CD4-positive, alpha-beta memory T cell (primary cell): ENCODE data around the gene LMO7. TPM values are rescaled to one million over a fixed set of nuclear protein-coding genes. Genes with fewer than 3 reads are reported as not detected.
"Not testable (repeated sequence)": the region's sequence is repeated elsewhere in the genome, so short reads cannot be mapped to it uniquely, and the experiment has no call there.

Source experiments
- CTCF ChIA-PET: fragments of 350-600 bp; sonication (Branson Sonifier 250); formaldehyde crosslinking; loops from one replicate; lab custom pipeline; 2021; ENCODE audit warnings: inconsistent platforms; ENCODE audit not compliant: partially characterized antibody; lab: Charles Lee
- POLR2A ChIA-PET: fragments of 350-600 bp; sonication (Branson Sonifier 250); formaldehyde crosslinking; loops from one replicate; lab custom pipeline; 2021; ENCODE audit not compliant: partially characterized antibody; lab: Charles Lee
- DNase-seq, 5 donors: peaks; one replicate each; pipeline versions ENCODE4 v3.0.0 to v3.0.0-alpha.2; 2020 to 2022; ENCODE audit warnings: mixed read lengths in 1 of 5
- H3K27ac ChIP-seq: one replicate; pipeline ENCODE4 v1.7.0; 2013; ENCODE audit warnings: low read depth, low read length
- H3K27me3 ChIP-seq: 2 replicates; pipeline ENCODE4 v1.7.0; 2013; ENCODE audit warnings: mild to moderate bottlenecking, low read length, moderate library complexity; ENCODE audit not compliant: insufficient read depth
- H3K36me3 ChIP-seq: 2 replicates; pipeline ENCODE4 v1.7.0; 2013; ENCODE audit warnings: mild to moderate bottlenecking, low read length, moderate library complexity; ENCODE audit not compliant: insufficient read depth
- H3K4me1 ChIP-seq: 2 replicates; pipeline ENCODE4 v1.7.0; 2013; ENCODE audit warnings: mild to moderate bottlenecking, low read length, moderate library complexity; ENCODE audit not compliant: insufficient read depth
- H3K4me3 ChIP-seq, 2 donors: one replicate each; pipeline ENCODE4 v1.7.0; 2013; ENCODE audit warnings: low read length in 2 of 2, mild to moderate bottlenecking in 1 of 2
- H3K9me3 ChIP-seq, 2 donors: one replicate each; pipeline ENCODE4 v1.7.0; 2013; ENCODE audit warnings: low read length in 2 of 2, control low read depth in 1 of 2; ENCODE audit not compliant: control insufficient read depth in 1 of 2
- H3K27ac Mint-ChIP-seq, 7 donors: one replicate each; pipeline ENCODE4 v1.8.0; 2020 to 2021; ENCODE audit warnings: mixed read lengths in 7 of 7, mild to moderate bottlenecking in 6 of 7, inconsistent platforms in 3 of 7, moderate library complexity in 3 of 7
- H3K27me3 Mint-ChIP-seq, 2 donors: one replicate each; pipeline ENCODE4 v1.8.0; 2020 to 2021; ENCODE audit warnings: mixed read lengths in 2 of 2
- H3K36me3 Mint-ChIP-seq, 2 donors: one replicate each; pipeline ENCODE4 v1.8.0; 2020 to 2021; ENCODE audit warnings: mixed read lengths in 2 of 2, inconsistent platforms in 1 of 2, mild to moderate bottlenecking in 1 of 2
- H3K4me1 Mint-ChIP-seq, 4 donors: one replicate each; pipeline ENCODE4 v1.8.0; 2020 to 2021; ENCODE audit warnings: mixed read lengths in 4 of 4, mild to moderate bottlenecking in 1 of 4
- H3K4me3 Mint-ChIP-seq, 8 donors: one replicate each; pipeline ENCODE4 v1.8.0; 2020 to 2021; ENCODE audit warnings: mixed read lengths in 8 of 8, mild to moderate bottlenecking in 7 of 8, moderate library complexity in 6 of 8, inconsistent platforms in 3 of 8
- H3K9me3 Mint-ChIP-seq, 8 donors: one replicate each; pipeline ENCODE4 v1.8.0; 2020 to 2021; ENCODE audit warnings: mixed read lengths in 8 of 8, mild to moderate bottlenecking in 5 of 8, inconsistent platforms in 3 of 8, moderate library complexity in 1 of 8
- intact Hi-C: fragments of 100-400 bp; cut with micrococcal nuclease; formaldehyde crosslinking; loops from one replicate; pipeline ENCODE4 v1.15.1; 2023
- polyA plus RNA-seq, 2 donors: library from polyadenylated mRNA; unstranded; fragments of 300-500 nt; fragmentation: Illumina TruSeq; gene quantifications; one replicate each; pipeline ENCODE4 v1.2.3, GENCODE V29; 2021
- total RNA-seq, 2 experiments: library from RNA; stranded (reverse); gene quantifications; one replicate each; pipeline ENCODE4 v1.2.3, GENCODE V29; 2021

The LMO7 gene
- total and polyA plus RNA-seq, 4 experiments from 2014 or later, result 5.4 to 29.4 (median 20.0) TPM

- Mint-ChIP-seq H3K36me3 (peaks cover 11 to 13% of the 10 kb centered on the region in 2 donors), H3K27me3 (no peaks in the 10 kb centered on the region), H3K4me1 (peaks cover 0 to 5% (median 2%) of the 10 kb centered on the region in 4 donors), H3K9me3 (peaks cover 0 to 9% (median 0%) of the 10 kb centered on the region in 8 donors), H3K4me3 (no peak overlapping the region), H3K27ac (no peak overlapping the region)
- Histone ChIP-seq H3K36me3 (no peaks in the 10 kb centered on the region), H3K4me1 (no peaks in the 10 kb centered on the region), H3K9me3 (no peaks in the 10 kb centered on the region), H3K4me3 (no peak overlapping the region), H3K27ac (no peak overlapping the region), H3K27me3 (no peaks in the 10 kb centered on the region)
- intact Hi-C loops, result no loop called here
- ChIA-PET POLR2A (no interaction called here), CTCF (interaction anchor here (2.4 kb wide), 1 partner anchor 30 kb away, joined by 6 read pairs; no protein-coding TSS in a partner anchor)
- DNase-seq, result no peak
Observed at GRCh38 chr13:75726306-75726705, 90.2 kb downstream of the LMO7 start.

- peaks cover 0 to 11% (median 6%) of the 10 kb centered on the region in 8 donors for H3K9me3 Mint-ChIP-seq
- H3K9me3 ChIP-seq, POLR2A ChIA-PET, H3K36me3 ChIP-seq, H3K4me3 Mint-ChIP-seq, CTCF ChIA-PET, DNase-seq, H3K27ac ChIP-seq, H3K4me3 ChIP-seq, H3K4me1 ChIP-seq, H3K27me3 ChIP-seq, H3K27ac Mint-ChIP-seq, H3K27me3 Mint-ChIP-seq, intact Hi-C loops, H3K4me1 Mint-ChIP-seq: not testable (repeated sequence)
- peaks cover 5 to 29% of the 10 kb centered on the region in 2 donors for H3K36me3 Mint-ChIP-seq
Observed at GRCh38 chr13:75733113-75733512, 97.0 kb downstream of the LMO7 start.

GRCh38 chr13:75736173-75736572 is 100.0 kb downstream of the LMO7 start:
- intact Hi-C loops, result no loop called here
- ChIA-PET CTCF (interaction anchor here (1.0 kb wide), 1 partner anchor 40 kb away, joined by 7 read pairs; no protein-coding TSS in a partner anchor), POLR2A (no interaction called here)
- H3K27ac ChIP-seq, result no peak overlapping the region
- Mint-ChIP-seq H3K36me3 (peaks cover 4 to 21% of the 10 kb centered on the region in 2 donors), H3K9me3 (peaks cover 0 to 8% (median 4%) of the 10 kb centered on the region in 8 donors), H3K27me3 (no peaks in the 10 kb centered on the region), H3K4me1 (peaks cover 0 to 3% (median 1%) of the 10 kb centered on the region in 4 donors), H3K4me3 (no peak overlapping the region), H3K27ac (no peak overlapping the region)
- H3K36me3 ChIP-seq, result no peaks in the 10 kb centered on the region
- no peaks in the 10 kb centered on the region for H3K27me3 ChIP-seq
- no peak overlapping the region for H3K4me3 ChIP-seq
- no peaks in the 10 kb centered on the region for H3K4me1 ChIP-seq
- no peaks in the 10 kb centered on the region for H3K9me3 ChIP-seq
- DNase-seq, result no peak

- Mint-ChIP-seq H3K27me3 (no peaks in the 10 kb centered on the region), H3K9me3 (peaks cover 0 to 6% (median 0%) of the 10 kb centered on the region in 8 donors), H3K4me3 (no peak overlapping the region), H3K36me3 (peaks cover 1 to 3% of the 10 kb centered on the region in 2 donors), H3K4me1 (peaks cover 0 to 3% (median under 1%) of the 10 kb centered on the region in 4 donors), H3K27ac (no peak overlapping the region)
- H3K27me3 ChIP-seq, result no peaks in the 10 kb centered on the region
- intact Hi-C loops, result no loop called here
- ChIA-PET POLR2A (no interaction called here), CTCF (interaction anchor here (1.5 kb wide), 1 partner anchor 1241 kb away, joined by 4 read pairs; no protein-coding TSS in a partner anchor)
- H3K36me3 ChIP-seq, result no peaks in the 10 kb centered on the region
- no peak overlapping the region for H3K4me3 ChIP-seq
- H3K4me1 ChIP-seq, result no peaks in the 10 kb centered on the region
- no peaks in the 10 kb centered on the region for H3K9me3 ChIP-seq
- no peak for DNase-seq
- H3K27ac ChIP-seq, result no peak overlapping the region
Observed at GRCh38 chr13:75738841-75739240, 102.7 kb downstream of the LMO7 start.

GRCh38 chr13:75739244-75739868 is 103.2 kb downstream of the LMO7 start:
- ChIA-PET CTCF (interaction anchor here (1.5 kb wide), 1 partner anchor 1241 kb away, joined by 4 read pairs; no protein-coding TSS in a partner anchor), POLR2A (no interaction called here)
- Mint-ChIP-seq H3K4me1 (peaks cover 0 to 3% (median 0%) of the 10 kb centered on the region in 4 donors), H3K27ac (peak overlapping the region in 1 of 7 donors; percentile 31), H3K36me3 (peaks cover 0 to 1% of the 10 kb centered on the region in 2 donors), H3K27me3 (no peaks in the 10 kb centered on the region), H3K9me3 (peaks cover 0 to 6% (median 0%) of the 10 kb centered on the region in 8 donors), H3K4me3 (no peak overlapping the region)
- Histone ChIP-seq H3K4me3 (no peak overlapping the region), H3K27ac (no peak overlapping the region), H3K9me3 (no peaks in the 10 kb centered on the region), H3K4me1 (no peaks in the 10 kb centered on the region), H3K27me3 (no peaks in the 10 kb centered on the region), H3K36me3 (no peaks in the 10 kb centered on the region)
- DNase-seq, result no peak
- intact Hi-C loops, result no loop called here

- Histone ChIP-seq H3K9me3 (no peaks in the 10 kb centered on the region), H3K27ac (no peak overlapping the region), H3K27me3 (no peaks in the 10 kb centered on the region), H3K4me1 (no peaks in the 10 kb centered on the region), H3K36me3 (no peaks in the 10 kb centered on the region), H3K4me3 (no peak overlapping the region)
- ChIA-PET POLR2A (no interaction called here), CTCF (no interaction called here)
- Mint-ChIP-seq H3K27ac (no peak overlapping the region), H3K9me3 (peaks cover 0 to 6% (median 0%) of the 10 kb centered on the region in 8 donors), H3K36me3 (peaks cover 0 to 1% of the 10 kb centered on the region in 2 donors), H3K4me1 (peaks cover 0 to 3% (median 0%) of the 10 kb centered on the region in 4 donors), H3K4me3 (no peak overlapping the region), H3K27me3 (no peaks in the 10 kb centered on the region)
- DNase-seq, result no peak
- intact Hi-C loops, result no loop called here
Observed at GRCh38 chr13:75740031-75740430, 103.9 kb downstream of the LMO7 start.

GRCh38 chr13:75743072-75743471 is 106.9 kb downstream of the LMO7 start:
- H3K27ac Mint-ChIP-seq, CTCF ChIA-PET, H3K9me3 Mint-ChIP-seq, H3K4me3 ChIP-seq, POLR2A ChIA-PET, H3K9me3 ChIP-seq, H3K36me3 ChIP-seq, H3K27me3 Mint-ChIP-seq, intact Hi-C loops, H3K36me3 Mint-ChIP-seq, H3K4me1 ChIP-seq, H3K27me3 ChIP-seq, DNase-seq, H3K27ac ChIP-seq, H3K4me1 Mint-ChIP-seq: not testable (repeated sequence)
- peak overlapping the region in 1 of 8 donors; percentile 7 for H3K4me3 Mint-ChIP-seq
